GM21526 (cell line): ENCODE data around the gene TMEM200C.

Source experiments
- ATAC-seq: cut with Tn5 transposase; IDR thresholded peaks from one replicate; pipeline ENCODE4 v1.9.1; 2021; ENCODE audit warnings: moderate library complexity; ENCODE audit not compliant: unreplicated experiment, low FRiP score

TMEM200C gene

GRCh38 chr18:5895299-5895875 is at the start of gene TMEM200C:
TMEM200C (minus strand) TSS chr18:5895522; CDS start chr18:5892063, 3,459 bp downstream.
- ATAC-seq, result no peak

GRCh38 chr18:5944448-5944847 is 49.1 kb upstream of the TMEM200C start:
- no peak for ATAC-seq

DNA sequence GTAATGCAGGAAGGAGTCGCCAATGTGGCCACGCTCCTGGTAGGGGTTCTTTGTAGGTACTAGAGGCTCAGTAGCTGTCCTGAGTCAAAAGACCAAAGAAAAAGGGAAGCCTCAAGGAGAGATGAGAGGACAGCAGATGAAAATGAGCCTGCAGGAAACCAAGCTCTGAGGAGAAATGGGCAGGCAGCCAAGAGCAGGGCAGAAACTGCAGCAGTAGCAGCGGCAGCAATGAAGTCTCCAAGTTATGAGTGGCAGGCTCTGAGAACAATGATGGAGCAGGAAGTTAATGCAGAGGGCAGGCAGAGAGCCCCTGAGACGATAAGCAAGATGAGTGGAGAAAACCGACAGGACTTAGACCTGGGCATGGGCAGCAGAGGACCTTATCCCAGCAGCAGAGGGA is 48.2 kb upstream of the TMEM200C start:
- no peak for ATAC-seq

- no peak for ATAC-seq
These were observed 47.3 kb upstream of the TMEM200C start for GRCh38 chr18:5942591-5942990.

- ATAC-seq, result no peak
These were observed 46.6 kb upstream of the TMEM200C start for GRCh38 chr18:5941890-5942289.

DNA sequence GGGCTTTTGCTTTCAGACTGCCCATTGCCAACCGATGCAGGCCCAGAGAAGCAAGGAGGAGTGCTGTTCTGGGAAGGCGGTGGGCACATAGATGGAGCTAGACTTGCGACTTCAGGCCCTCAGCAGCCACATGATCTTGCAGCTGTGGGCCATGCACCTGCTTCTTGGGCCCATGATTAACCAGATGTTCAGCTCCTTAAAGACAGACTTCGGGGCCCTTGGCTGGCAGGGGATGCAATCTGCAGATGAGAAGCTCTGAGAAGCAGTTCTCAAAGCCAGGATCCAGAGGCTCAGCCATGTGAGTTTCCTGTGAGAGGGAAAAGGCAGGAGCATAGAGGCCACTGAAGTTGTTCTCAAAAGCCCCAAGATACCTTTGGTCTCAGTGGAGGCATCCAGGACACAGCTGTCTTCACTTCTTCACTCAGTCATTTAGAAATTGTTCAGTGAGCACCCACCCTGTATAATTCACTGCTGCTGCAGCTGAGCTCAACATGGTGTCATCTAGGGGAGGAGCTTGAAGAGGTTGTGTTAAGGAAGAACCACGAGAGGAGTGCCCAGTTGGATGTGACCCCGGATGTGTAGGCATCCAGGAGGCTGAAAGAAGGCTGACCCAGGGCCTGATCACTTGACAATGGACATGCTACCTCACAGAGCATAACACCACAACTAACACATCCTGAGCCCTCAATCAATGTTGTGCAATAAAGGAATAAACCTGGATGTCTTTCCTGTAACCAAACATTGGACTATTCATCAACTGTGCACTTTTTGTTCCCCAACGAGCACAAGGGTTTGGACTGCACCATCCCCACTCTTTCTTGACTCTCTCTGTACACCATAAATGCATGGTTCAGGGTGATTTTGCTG is 44.7 kb upstream of the TMEM200C start:
- ATAC-seq, result no peak

- ATAC-seq, result no peak
These were observed 42.5 kb upstream of the TMEM200C start for GRCh38 chr18:5937795-5938194.

- no peak for ATAC-seq
These were observed 41.8 kb upstream of the TMEM200C start for GRCh38 chr18:5937121-5937520.

DNA sequence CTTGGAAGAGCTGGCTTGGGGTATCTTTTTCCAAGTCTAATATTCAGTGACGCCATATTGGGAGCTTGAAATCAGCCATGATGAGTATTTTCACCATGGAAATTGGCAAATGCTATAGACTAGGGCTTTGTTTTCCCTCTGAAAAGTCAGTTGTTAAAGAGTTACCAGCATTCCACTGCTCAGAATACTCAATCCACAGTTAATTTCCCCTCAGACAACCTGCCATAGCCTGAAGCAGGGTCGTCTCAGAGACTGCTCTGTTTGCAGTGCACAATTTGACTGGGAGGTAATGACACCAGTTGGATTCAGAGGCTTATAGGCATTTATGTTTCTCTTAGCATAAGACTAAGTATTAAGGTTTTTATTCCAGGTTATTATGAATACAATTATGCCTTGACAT is 35.5 kb upstream of the TMEM200C start:
- ATAC-seq, result no peak

DNA sequence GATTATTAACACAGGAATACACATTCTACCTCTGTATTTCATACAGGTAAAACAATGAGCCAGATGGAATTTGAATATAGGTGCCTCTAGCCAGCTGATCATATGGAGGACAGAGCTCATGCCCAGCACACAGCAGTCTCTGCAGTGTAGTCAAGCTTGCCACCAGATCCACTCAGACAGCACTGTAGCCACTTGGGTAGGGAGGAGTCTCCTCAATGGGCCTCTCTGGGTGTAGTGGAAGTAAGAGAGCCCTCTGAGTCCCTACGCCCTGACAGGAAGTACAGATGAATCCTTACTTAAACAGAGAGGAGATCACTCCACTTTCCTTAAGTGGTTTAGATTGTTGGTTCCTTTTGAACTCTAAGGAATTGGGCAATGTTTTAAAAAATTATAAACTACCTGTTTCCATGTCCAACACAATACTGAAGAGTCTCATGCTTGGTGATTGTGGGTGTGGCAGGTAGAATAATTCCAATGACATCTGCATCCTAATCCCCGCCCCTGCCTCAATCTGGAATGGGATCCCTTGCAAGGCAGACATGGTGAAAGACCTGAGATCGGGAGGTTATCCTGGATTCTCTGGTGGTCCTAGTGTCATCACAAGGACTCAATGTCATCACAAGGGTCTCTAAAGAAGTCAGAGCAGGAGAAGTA is 23.0 kb upstream of the TMEM200C start:
- no peak for ATAC-seq

- ATAC-seq, result no peak
These were observed 19.6 kb upstream of the TMEM200C start for GRCh38 chr18:5914951-5915350.

DNA sequence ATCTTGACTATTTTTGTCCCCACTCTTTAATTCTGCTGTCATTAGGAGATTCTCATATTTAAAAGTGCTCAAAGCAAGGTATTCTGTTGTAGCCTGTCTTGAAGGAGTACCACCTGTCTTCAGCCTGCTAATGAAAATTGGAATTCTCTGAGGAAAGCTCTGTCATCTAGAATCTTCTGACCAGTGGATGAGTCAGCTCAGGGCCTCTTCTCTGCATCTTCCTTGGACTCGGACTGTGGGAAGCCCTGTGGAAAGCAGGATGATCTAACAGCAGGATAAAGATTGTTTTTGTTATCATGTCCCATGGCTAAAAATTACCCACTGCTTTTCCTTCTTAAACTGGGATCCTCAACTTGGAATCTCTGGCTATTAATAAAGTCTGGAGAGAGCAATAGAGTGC is 18.7 kb upstream of the TMEM200C start:
- no peak for ATAC-seq

GRCh38 chr18:5912566-5912965 is 17.2 kb upstream of the TMEM200C start:
- ATAC-seq, result no peak

DNA sequence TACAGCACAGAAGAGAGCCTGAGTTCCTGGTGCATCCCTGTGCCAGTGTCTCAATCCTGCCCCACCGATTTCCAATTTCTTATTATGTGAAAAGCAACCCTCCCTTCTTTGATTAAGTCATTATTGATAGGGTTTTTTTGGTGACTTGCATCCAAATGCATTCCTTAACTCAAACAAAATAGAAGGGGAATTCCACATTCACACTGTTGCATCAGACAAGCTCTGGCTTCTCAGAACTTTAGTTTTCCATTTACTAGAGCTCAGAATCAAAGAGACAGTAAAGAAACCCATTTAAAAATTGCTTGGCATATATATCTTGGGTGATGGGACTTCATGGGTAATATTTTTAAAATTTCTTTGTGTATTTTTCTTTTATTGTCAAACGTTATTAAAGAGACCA is 13.8 kb upstream of the TMEM200C start:
- no peak for ATAC-seq

GRCh38 chr18:5903386-5903785 is 8.1 kb upstream of the TMEM200C start:
- no peak for ATAC-seq

- ATAC-seq, result no peak
These were observed 4.9 kb upstream of the TMEM200C start for GRCh38 chr18:5900262-5900661.

DNA sequence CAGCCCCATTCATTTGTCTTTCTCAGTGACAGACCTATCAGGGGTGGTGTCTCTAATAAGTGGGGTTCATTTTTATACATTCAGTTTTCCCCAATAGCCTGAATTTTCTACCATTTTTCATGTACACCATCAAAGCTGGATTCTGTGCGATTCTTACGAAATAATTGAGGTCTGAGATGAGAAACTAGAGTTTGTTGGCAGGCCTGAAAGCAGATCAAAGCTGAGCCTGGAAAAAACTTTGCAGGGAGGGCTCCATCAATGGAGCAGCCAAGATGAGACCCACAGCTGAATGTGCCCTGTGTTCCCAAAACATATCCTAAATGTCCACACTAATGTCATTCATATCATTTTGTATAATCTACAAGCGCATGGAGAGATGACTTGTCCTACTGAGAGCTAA is 4.5 kb upstream of the TMEM200C start:
- no peak for ATAC-seq

DNA sequence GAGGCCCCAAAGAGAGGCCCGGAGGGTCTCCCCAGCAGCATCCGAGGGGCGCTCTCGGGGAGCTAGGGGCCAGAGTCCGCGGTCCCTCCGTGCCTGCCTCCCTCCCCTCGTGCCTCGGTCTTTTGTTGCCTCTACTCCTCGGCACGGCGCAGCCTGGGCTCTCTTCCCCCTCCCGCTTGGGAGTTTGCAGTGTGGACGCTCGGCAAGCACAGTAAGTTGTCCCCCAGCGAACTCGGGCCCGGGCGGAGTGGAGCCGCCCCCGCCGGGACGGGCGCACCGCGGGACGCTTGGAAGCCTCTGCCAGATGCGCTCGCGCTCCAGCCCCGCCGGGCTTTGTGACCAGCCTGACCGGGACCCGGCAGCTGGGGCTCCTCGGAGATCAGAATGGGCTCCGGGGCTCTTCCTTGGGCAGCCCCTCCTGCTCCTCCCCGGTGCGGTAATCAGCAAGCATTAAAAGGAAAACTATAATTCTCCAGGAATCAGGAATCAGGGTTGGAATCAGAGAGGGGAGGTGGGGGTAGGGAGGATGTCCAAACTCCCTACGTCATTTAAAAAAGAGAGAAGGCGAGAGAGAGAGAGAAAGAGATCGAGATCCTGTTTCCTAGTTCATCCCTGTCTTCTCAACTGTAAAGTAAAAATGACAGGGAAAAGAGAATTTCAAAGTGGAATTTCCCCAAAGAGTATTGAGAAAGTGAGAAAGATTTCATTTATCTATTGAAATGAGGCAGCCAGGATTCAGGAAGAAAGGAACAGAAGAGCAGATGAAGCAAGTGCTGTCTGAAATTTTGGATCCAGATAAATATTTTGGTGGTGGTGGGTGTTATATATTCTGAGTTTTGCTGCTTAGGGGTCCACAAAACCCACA is 786 bp upstream of the TMEM200C start:
- no peak for ATAC-seq

DNA sequence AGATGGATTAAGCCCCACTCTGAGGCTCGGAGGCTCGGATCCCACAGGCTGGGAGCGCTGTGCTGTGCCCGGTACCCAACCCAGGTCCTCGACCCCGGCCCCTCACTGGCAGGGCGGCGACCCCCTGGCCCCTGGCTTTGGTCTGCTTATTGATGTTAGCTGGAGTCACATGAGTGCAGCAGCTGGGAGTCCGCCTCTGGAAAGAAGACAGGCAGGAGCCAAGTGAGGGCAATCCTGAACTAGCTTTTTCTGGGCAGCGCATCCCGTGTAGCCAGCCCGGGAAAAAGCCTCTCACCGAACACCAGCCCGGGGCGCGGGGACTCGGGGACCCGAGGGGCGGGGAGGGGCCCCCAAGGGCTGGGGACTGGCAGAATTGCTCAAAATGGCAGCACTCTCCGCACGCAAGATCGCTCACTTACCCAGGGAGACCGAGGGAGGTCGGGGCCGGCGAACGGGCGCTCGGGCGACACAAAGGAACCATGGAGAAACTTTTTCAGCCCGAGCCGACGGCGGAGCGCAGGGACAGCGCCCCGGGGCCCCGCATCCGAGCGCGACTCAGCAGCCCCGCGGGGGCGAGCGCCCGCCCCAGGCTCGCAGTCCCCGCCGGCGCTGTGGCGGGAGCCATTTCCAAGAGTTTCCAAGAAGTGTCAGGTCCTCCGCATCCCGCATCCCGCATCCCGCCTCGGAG is 567 bp downstream of the TMEM200C start:
- ATAC-seq, result no peak

- no peak for ATAC-seq
These were observed 1.2 kb downstream of the TMEM200C start for GRCh38 chr18:5893956-5894610.
